H1 (cell line): Measurements from ENCODE around the gene IFT74. TPM values are rescaled to one million over a fixed set of nuclear protein-coding genes. Genes with fewer than 3 reads are reported as not detected.

ENCODE experiments used
- CTCF ChIA-PET: fragments of 300-600 bp; sonication (Branson Sonifier 250); formaldehyde crosslinking; loops from one replicate; lab custom pipeline; 2021; ENCODE audit not compliant: partially characterized antibody; lab: Charles Lee
- POLR2A ChIA-PET: fragments of 300-600 bp; sonication (Branson Sonifier 250); formaldehyde crosslinking; loops from one replicate; lab custom pipeline; 2021; ENCODE audit warnings: inconsistent platforms; ENCODE audit not compliant: partially characterized antibody; lab: Charles Lee
- DNase-seq, 2 experiments: peaks; one replicate each; pipeline versions ENCODE4 v3.0.0 to v3.0.0-alpha.2; 2010 to 2022; ENCODE audit warnings: low spot score in 2 of 2, low read depth in 1 of 2, mixed read lengths in 1 of 2
- FAIRE-seq: peaks from 2 replicates; lab custom pipeline; 2011; peaks lifted over from hg19 to GRCh38; lab: Jason Lieb, UNC
- H2AFZ ChIP-seq: 2 replicates; pipeline ENCODE4 v1.8.1; 2012; ENCODE audit warnings: low read length, inconsistent platforms
- H2AK5ac ChIP-seq: 2 replicates; pipeline ENCODE4 v1.6.1; 2013; ENCODE audit warnings: low read depth, low read length
- H2BK120ac ChIP-seq: replicated peaks from 2 replicates; pipeline ENCODE3; 2013; ENCODE audit warnings: low read depth, low read length, inconsistent platforms
- H2BK12ac ChIP-seq: 2 replicates; pipeline ENCODE4 v1.6.1; 2013; ENCODE audit warnings: low read depth, low read length
- H2BK15ac ChIP-seq: 2 replicates; pipeline ENCODE4 v1.6.1; 2013; ENCODE audit warnings: low read length
- H2BK20ac ChIP-seq: 2 replicates; pipeline ENCODE4 v1.6.1; 2013; ENCODE audit warnings: low read length
- H2BK5ac ChIP-seq: 2 replicates; pipeline ENCODE4 v1.6.1; 2013; ENCODE audit warnings: low read depth, low read length
- H3K14ac ChIP-seq: 2 replicates; pipeline ENCODE4 v1.6.1; 2013; ENCODE audit warnings: inconsistent platforms; ENCODE audit not compliant: insufficient read length
- H3K18ac ChIP-seq: 2 replicates; pipeline ENCODE4 v1.6.1; 2013; ENCODE audit warnings: low read length; ENCODE audit errors: extremely low read depth
- H3K23ac ChIP-seq: 2 replicates; pipeline ENCODE4 v1.6.1; 2013; ENCODE audit warnings: inconsistent platforms; ENCODE audit not compliant: insufficient read length
- H3K23me2 ChIP-seq: 2 replicates; pipeline ENCODE4 v1.6.1; 2013; ENCODE audit warnings: low read depth, low read length
- H3K27ac ChIP-seq: 2 replicates; pipeline ENCODE4 v1.6.1; 2011; ENCODE audit warnings: low read depth, low read length, inconsistent platforms
- H3K27me3 ChIP-seq, 4 experiments: replicated peaks in 1 of 4; 1 replicate in 1 of 4; 2 replicates in 3 of 4; pipeline versions ENCODE4 v1.6.1 to v1.8.1; 2011 to 2013; ENCODE audit warnings: low read length in 3 of 4, mild to moderate bottlenecking in 3 of 4, inconsistent platforms in 2 of 4, mixed read lengths in 2 of 4, moderate library complexity in 1 of 4; ENCODE audit not compliant: control insufficient read depth in 3 of 4, insufficient read depth in 3 of 4; ENCODE audit errors: extremely low read depth in 1 of 4
- H3K36me3 ChIP-seq, 4 experiments: 2 replicates each; pipeline versions ENCODE4 v1.6.1 to v1.8.1; 2011 to 2013; ENCODE audit warnings: mild to moderate bottlenecking in 4 of 4, low read length in 3 of 4, moderate library complexity in 2 of 4, control low read depth in 1 of 4, inconsistent platforms in 1 of 4; ENCODE audit not compliant: insufficient read depth in 4 of 4, control insufficient read depth in 2 of 4
- H3K4ac ChIP-seq: replicated peaks from 2 replicates; pipeline ENCODE3; 2013; ENCODE audit warnings: low read length, low read depth, mixed read lengths, inconsistent platforms; ENCODE audit not compliant: insufficient read length
- H3K4me1 ChIP-seq, 4 experiments: replicated peaks in 1 of 4; 1 replicate in 1 of 4; 2 replicates in 3 of 4; pipeline versions ENCODE4 v1.6.1 to v1.8.1; 2011 to 2013; ENCODE audit warnings: low read length in 3 of 4, inconsistent platforms in 2 of 4, mixed read lengths in 1 of 4; ENCODE audit not compliant: insufficient read depth in 4 of 4, control insufficient read depth in 3 of 4
- H3K4me2 ChIP-seq, 2 experiments: 2 replicates each; pipeline versions ENCODE4 v1.6.1 to v1.8.1; 2011 to 2013; ENCODE audit warnings: low read depth in 2 of 2, low read length in 2 of 2, control low read depth in 1 of 2, inconsistent platforms in 1 of 2, mild to moderate bottlenecking in 1 of 2; ENCODE audit not compliant: insufficient read depth in 1 of 2
- H3K4me3 ChIP-seq, 4 experiments: fragments of 200-600, 300-600 bp in 1 of 4; sonication (generic), shearing (Covaris generic), sonication (Bioruptor Twin) in 1 of 4; 2 replicates each; pipeline versions ENCODE4 v1.5.1 to v1.8.1; 2011 to 2016; ENCODE audit warnings: low read length in 4 of 4, low read depth in 3 of 4, control low read depth in 2 of 4, inconsistent platforms in 2 of 4, mild to moderate bottlenecking in 2 of 4, mixed read lengths in 1 of 4, moderate library complexity in 1 of 4; ENCODE audit not compliant: insufficient read depth in 2 of 4; ENCODE audit errors: extremely low read depth in 1 of 4
- H3K56ac ChIP-seq: replicated peaks from 2 replicates; pipeline ENCODE3; 2013; ENCODE audit warnings: low read depth, mild to moderate bottlenecking, mixed read lengths, low read length, inconsistent platforms; ENCODE audit not compliant: insufficient read length
- H3K79me1 ChIP-seq: 2 replicates; pipeline ENCODE4 v1.6.1; 2013; ENCODE audit warnings: low read depth, low read length, control low read depth
- H3K79me2 ChIP-seq, 2 experiments: 2 replicates each; pipeline versions ENCODE4 v1.6.1 to v1.8.1; 2012 to 2013; ENCODE audit warnings: low read length in 2 of 2, mild to moderate bottlenecking in 2 of 2, inconsistent platforms in 1 of 2; ENCODE audit not compliant: insufficient read depth in 2 of 2, control insufficient read depth in 1 of 2
- H3K9ac ChIP-seq, 4 experiments: replicated peaks in 1 of 4; 1 replicate in 1 of 4; 2 replicates in 3 of 4; pipeline versions ENCODE4 v1.6.1 to v1.8.1; 2011 to 2013; ENCODE audit warnings: low read depth in 3 of 4, low read length in 3 of 4, control low read depth in 2 of 4, mild to moderate bottlenecking in 2 of 4, moderate library complexity in 2 of 4, inconsistent platforms in 1 of 4; ENCODE audit errors: extremely low read depth in 1 of 4
- H3K9me3 ChIP-seq, 2 experiments: 2 replicates each; pipeline versions ENCODE4 v1.6.1 to v1.8.1; 2012 to 2013; ENCODE audit warnings: mild to moderate bottlenecking in 2 of 2, moderate library complexity in 2 of 2, control low read depth in 1 of 2, inconsistent platforms in 1 of 2, low read depth in 1 of 2, low read length in 1 of 2, mixed read lengths in 1 of 2; ENCODE audit not compliant: insufficient read depth in 2 of 2
- H4K20me1 ChIP-seq, 2 experiments: replicated peaks in 1 of 2; 2 replicates each; pipeline versions ENCODE3 to v1.8.1; 2011 to 2013; ENCODE audit warnings: inconsistent platforms in 2 of 2, low read length in 2 of 2, mild to moderate bottlenecking in 1 of 2; ENCODE audit not compliant: insufficient read depth in 2 of 2, control insufficient read depth in 1 of 2
- H4K5ac ChIP-seq: 2 replicates; pipeline ENCODE4 v1.6.1; 2013; ENCODE audit warnings: low read length, low read depth, mixed read lengths, inconsistent platforms; ENCODE audit not compliant: insufficient read length
- H4K8ac ChIP-seq: 2 replicates; pipeline ENCODE4 v1.8.0; 2013; ENCODE audit warnings: mild to moderate bottlenecking, moderate library complexity, low read length, inconsistent platforms; ENCODE audit not compliant: insufficient read depth; ENCODE audit errors: extremely low read depth
- H4K91ac ChIP-seq: replicated peaks from 2 replicates; pipeline ENCODE3; 2013; ENCODE audit warnings: low read length, mixed read lengths, inconsistent platforms; ENCODE audit not compliant: insufficient read length
- CBX5 ChIP-seq: fragments of 300-800, 300-1000 bp; sonication (generic); IDR thresholded peaks from 2 replicates; pipeline ENCODE4 v1.7.1; 2016; ENCODE audit warnings: antibody characterized with exemption, low read length, low read depth
- FOSL1 ChIP-seq: IDR thresholded peaks from 2 replicates; pipeline ENCODE4 v1.6.1; 2011; ENCODE audit warnings: mild to moderate bottlenecking, low read depth, low read length, moderate library complexity; ENCODE audit not compliant: insufficient read depth
- MAFK ChIP-seq: IDR thresholded peaks from 2 replicates; pipeline ENCODE4 v1.6.1; 2012; ENCODE audit warnings: low read depth, mild to moderate bottlenecking, improper control_type of control experiment, low read length
- NANOG ChIP-seq: IDR thresholded peaks from 2 replicates; pipeline ENCODE4 v1.6.1; 2011; ENCODE audit warnings: low read length, low read depth, mild to moderate bottlenecking, inconsistent platforms; ENCODE audit not compliant: insufficient read depth, poor library complexity, severe bottlenecking
- RXRA ChIP-seq: IDR thresholded peaks from 2 replicates; pipeline ENCODE4 v1.6.1; 2011; ENCODE audit warnings: low read depth, mild to moderate bottlenecking, low read length, moderate library complexity; ENCODE audit not compliant: insufficient read depth
- SAP30 ChIP-seq: fragments of 300-600 bp; sonication (generic); IDR thresholded peaks from 2 replicates; pipeline ENCODE4 v1.7.1; 2012; ENCODE audit warnings: low read length, moderate library complexity, mild to moderate bottlenecking, inconsistent platforms; ENCODE audit not compliant: insufficient read depth, insufficient replicate concordance
- SP1 ChIP-seq: IDR thresholded peaks from 2 replicates; pipeline ENCODE4 v1.6.1; 2011; ENCODE audit warnings: low read depth, low read length
- TCF12 ChIP-seq: IDR thresholded peaks from 2 replicates; pipeline ENCODE4 v1.6.1; 2011; ENCODE audit warnings: low read depth, mild to moderate bottlenecking, low read length
- WGBS, 2 experiments: shearing (Covaris generic) in 1 of 2; methylation state at CpG; one replicate each; pipeline versions ENCODE4 v1.1.6 to v1.1.7; 2013 to 2015; ENCODE audit warnings: low lambda C conversion rate in 2 of 2, mixed read lengths in 2 of 2, inconsistent platforms in 1 of 2, low coverage in 1 of 2, missing lambda C conversion rate in 1 of 2; ENCODE audit not compliant: insufficient replicate concordance in 2 of 2, insufficient coverage in 1 of 2, insufficient read length in 1 of 2; ENCODE audit errors: extremely low coverage in 1 of 2, missing lambda C conversion rate in 1 of 2; 5-methylcytosine and 5-hydroxymethylcytosine counted together
- polyA plus RNA-seq, 7 experiments: library from polyadenylated mRNA; depleted of rRNA in 3 of 7; stranded (reverse) in 5 of 7; unstranded in 2 of 7; fragments of >200 nt in 5 of 7; fragments of 200-250 nt in 2 of 7; gene quantifications; 1 replicate in 5 of 7; 2 replicates in 1 of 7; 4 replicates in 1 of 7; pipeline versions ENCODE4 v1.2.1 to v1.2.3, GENCODE V29; 2011 to 2013; ENCODE audit warnings: missing spikeins in 2 of 7, mixed read lengths in 2 of 7
- total RNA-seq: library from RNA; stranded (reverse); fragmentation: NEBNext Ultra II Directional; extraction: Animal tissue kit (Norgen Biotek cat#: 25700); gene quantifications from 2 replicates; pipeline ENCODE4 v1.2.1, GENCODE V29; 2021

The IFT74 gene
- total and polyA plus RNA-seq, 2 of the 8 experiments (the other 6 are each of a cell fraction or from before 2014, with no cell fraction given) = 4.4 to 17.8 TPM

- no peak overlapping the region for H3K18ac ChIP-seq
- no peak for DNase-seq
- H2BK15ac ChIP-seq = no peak overlapping the region
- H3K36me3 ChIP-seq = no peaks in the 10 kb centered on the region; a peak in 1 of 8 replicates
- H2BK20ac ChIP-seq = no peak overlapping the region
- H3K4me3 ChIP-seq = no peak overlapping the region
- no peak overlapping the region for H2AK5ac ChIP-seq
- H3K56ac ChIP-seq = no peak overlapping the region
- no peaks in the 10 kb centered on the region for H3K23me2 ChIP-seq
- no peak overlapping the region for H2BK12ac ChIP-seq
- no peak overlapping the region for H3K14ac ChIP-seq
- no peaks in the 10 kb centered on the region for H3K4me1 ChIP-seq
- no peak overlapping the region for H2AFZ ChIP-seq
- no peak overlapping the region for H3K4ac ChIP-seq
- WGBS, 2 experiments = 88% methylated on average over 1 of the region's 1 CpG; no CpG with 5 or more reads in 1 of the 2 experiments
- H4K8ac ChIP-seq = no peak overlapping the region
- no peak for FAIRE-seq
- CTCF ChIA-PET = no interaction called here
- H3K9ac ChIP-seq = no peak overlapping the region
- no peaks in the 10 kb centered on the region for H4K20me1 ChIP-seq
- H3K79me2 ChIP-seq = no peaks in the 10 kb centered on the region
- no peaks in the 10 kb centered on the region for H3K27me3 ChIP-seq
- no peak overlapping the region for H4K5ac ChIP-seq
- no peak overlapping the region for H2BK5ac ChIP-seq
- H3K9me3 ChIP-seq = peaks cover 0 to 7% of the 10 kb centered on the region in 2 experiments; a peak in 1 of 4 replicates
- no peak overlapping the region for H3K23ac ChIP-seq
- H2BK120ac ChIP-seq = no peak overlapping the region
- H3K27ac ChIP-seq = no peak overlapping the region
- POLR2A ChIA-PET = no interaction called here
- H3K4me2 ChIP-seq = no peak overlapping the region
- no peak overlapping the region for H4K91ac ChIP-seq
- H3K79me1 ChIP-seq = no peaks in the 10 kb centered on the region
- TF ChIP-seq FOSL1 (no peak), TCF12 (no peak), RXRA (no peak), CBX5 (no peak), SAP30 (no peak), MAFK (no peak), SP1 (no peak), NANOG (no peak)
Observed at GRCh38 chr9:27090711-27091110, 134.5 kb downstream of the IFT74 start.
